ENCODE results near the gene CTNNBIP1.

DNA sequence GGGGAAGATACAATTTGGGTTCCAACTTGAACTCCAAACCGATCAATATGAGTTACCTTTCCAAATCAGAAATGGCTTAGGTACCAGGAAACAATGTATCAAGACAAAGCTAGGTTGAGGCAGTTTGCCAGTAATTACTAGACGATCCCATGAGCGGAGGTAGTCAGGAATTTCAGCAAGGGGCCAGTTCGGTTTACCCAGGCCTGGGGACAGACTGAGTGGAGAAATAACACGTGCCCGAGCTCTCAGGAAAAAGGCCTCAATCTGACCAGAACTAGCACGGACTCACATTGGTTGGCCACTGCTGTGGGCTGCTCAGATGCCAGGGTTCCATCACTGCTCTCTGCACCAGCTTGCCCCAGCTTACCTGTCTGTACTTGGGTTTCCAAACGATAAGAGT lies 101.6 kb downstream of the CTNNBIP1 start:
- no peak for TF ChIP-seq TCF12 (IDR thresholded peaks at IDR 0.05; ENCODE audit: low read depth)
- TF ChIP-seq, protein P1, sequence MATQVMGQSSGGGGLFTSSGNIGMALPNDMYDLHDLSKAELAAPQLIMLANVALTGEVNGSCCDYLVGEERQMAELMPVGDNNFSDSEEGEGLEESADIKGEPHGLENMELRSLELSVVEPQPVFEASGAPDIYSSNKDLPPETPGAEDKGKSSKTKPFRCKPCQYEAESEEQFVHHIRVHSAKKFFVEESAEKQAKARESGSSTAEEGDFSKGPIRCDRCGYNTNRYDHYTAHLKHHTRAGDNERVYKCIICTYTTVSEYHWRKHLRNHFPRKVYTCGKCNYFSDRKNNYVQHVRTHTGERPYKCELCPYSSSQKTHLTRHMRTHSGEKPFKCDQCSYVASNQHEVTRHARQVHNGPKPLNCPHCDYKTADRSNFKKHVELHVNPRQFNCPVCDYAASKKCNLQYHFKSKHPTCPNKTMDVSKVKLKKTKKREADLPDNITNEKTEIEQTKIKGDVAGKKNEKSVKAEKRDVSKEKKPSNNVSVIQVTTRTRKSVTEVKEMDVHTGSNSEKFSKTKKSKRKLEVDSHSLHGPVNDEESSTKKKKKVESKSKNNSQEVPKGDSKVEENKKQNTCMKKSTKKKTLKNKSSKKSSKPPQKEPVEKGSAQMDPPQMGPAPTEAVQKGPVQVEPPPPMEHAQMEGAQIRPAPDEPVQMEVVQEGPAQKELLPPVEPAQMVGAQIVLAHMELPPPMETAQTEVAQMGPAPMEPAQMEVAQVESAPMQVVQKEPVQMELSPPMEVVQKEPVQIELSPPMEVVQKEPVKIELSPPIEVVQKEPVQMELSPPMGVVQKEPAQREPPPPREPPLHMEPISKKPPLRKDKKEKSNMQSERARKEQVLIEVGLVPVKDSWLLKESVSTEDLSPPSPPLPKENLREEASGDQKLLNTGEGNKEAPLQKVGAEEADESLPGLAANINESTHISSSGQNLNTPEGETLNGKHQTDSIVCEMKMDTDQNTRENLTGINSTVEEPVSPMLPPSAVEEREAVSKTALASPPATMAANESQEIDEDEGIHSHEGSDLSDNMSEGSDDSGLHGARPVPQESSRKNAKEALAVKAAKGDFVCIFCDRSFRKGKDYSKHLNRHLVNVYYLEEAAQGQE (IDR thresholded peaks at IDR 0.05; ENCODE audit: low read depth) = no peak
- TF ChIP-seq YY1 (IDR thresholded peaks at IDR 0.05; ENCODE audit: low read depth) = no peak
- TF ChIP-seq NFIC (IDR thresholded peaks at IDR 0.05) = no peak
